Activated CD8-positive, alpha-beta memory T cell treated with anti-CD3 and anti-CD28 coated beads for 48 hours (primary cell): Measurements from ENCODE around the gene PRR19.

Source experiments
- DNase-seq, 3 experiments: peaks; one replicate each; pipeline ENCODE4 v3.0.0-alpha.2; 2020; ENCODE audit warnings: low read depth in 2 of 3, low spot score in 2 of 3

PRR19 gene

GRCh38 chr19:42344336-42344893 lies 42.5 kb downstream of the PRR19 start:
- DNase-seq = no peak

- DNase-seq = no peak
Measured at GRCh38 chr19:42345191-42345812, 43.4 kb downstream of the PRR19 start.

- no peak for DNase-seq
Measured at GRCh38 chr19:42348211-42348610, 46.3 kb downstream of the PRR19 start.

- DNase-seq = no peak
Measured at GRCh38 chr19:42349378-42350107, 47.6 kb downstream of the PRR19 start.

GRCh38 chr19:42350417-42350816 lies 48.5 kb downstream of the PRR19 start:
- DNase-seq = no peak

GRCh38 chr19:42351079-42351735 lies 49.3 kb downstream of the PRR19 start:
- DNase-seq = no peak

- DNase-seq = no peak
Measured at GRCh38 chr19:42352301-42353259, 50.6 kb downstream of the PRR19 start.

GRCh38 chr19:42353341-42354015 lies 51.5 kb downstream of the PRR19 start:
- DNase-seq = no peak

GRCh38 chr19:42355896-42356295 lies 54.0 kb downstream of the PRR19 start:
- DNase-seq = no peak

GRCh38 chr19:42356686-42357085 lies 54.8 kb downstream of the PRR19 start:
- DNase-seq = no peak

GRCh38 chr19:42357290-42357689 lies 55.4 kb downstream of the PRR19 start:
- no peak for DNase-seq
